Liver (tissue), 9 donors: ENCODE data around the gene SCN2B. TPM values are rescaled to one million over a fixed set of nuclear protein-coding genes. Genes with fewer than 3 reads are reported as not detected.

Source experiments
- DNase-seq: peaks from one replicate; pipeline ENCODE4 v3.0.0-alpha.2; 2017; ENCODE audit warnings: low spot score
- H3K27ac ChIP-seq, 2 donors: one replicate each; pipeline ENCODE4 v1.7.0; 2013; ENCODE audit warnings: inconsistent platforms in 2 of 2, low read length in 2 of 2, control low read depth in 1 of 2, low read depth in 1 of 2, mild to moderate bottlenecking in 1 of 2
- H3K27me3 ChIP-seq, 4 donors: one replicate each; pipeline versions ENCODE4 v1.6.1 to v1.7.0; 2013; ENCODE audit warnings: low read length in 3 of 4, inconsistent platforms in 1 of 4, mild to moderate bottlenecking in 1 of 4, moderate library complexity in 1 of 4; ENCODE audit not compliant: control insufficient read depth in 4 of 4, insufficient read depth in 4 of 4
- H3K36me3 ChIP-seq, 4 donors: one replicate each; pipeline versions ENCODE4 v1.6.1 to v1.7.0; 2013; ENCODE audit warnings: low read length in 3 of 4, mild to moderate bottlenecking in 3 of 4, low read depth in 1 of 4, moderate library complexity in 1 of 4; ENCODE audit not compliant: control insufficient read depth in 4 of 4, insufficient read depth in 3 of 4
- H3K4me1 ChIP-seq, 4 donors: one replicate each; pipeline versions ENCODE4 v1.6.1 to v1.7.0; 2013; ENCODE audit warnings: low read length in 3 of 4, mild to moderate bottlenecking in 3 of 4, moderate library complexity in 1 of 4; ENCODE audit not compliant: control insufficient read depth in 4 of 4, insufficient read depth in 4 of 4
- H3K4me3 ChIP-seq, 3 donors: one replicate each; pipeline versions ENCODE4 v1.6.1 to v1.7.0; 2013; ENCODE audit warnings: low read length in 3 of 3, control low read depth in 1 of 3, low read depth in 1 of 3, mild to moderate bottlenecking in 1 of 3
- H3K9ac ChIP-seq, 2 donors: one replicate each; pipeline ENCODE4 v1.7.0; 2013; ENCODE audit warnings: low read length in 2 of 2, mild to moderate bottlenecking in 2 of 2, moderate library complexity in 2 of 2, control low read depth in 1 of 2, low read depth in 1 of 2
- H3K9me3 ChIP-seq, 4 donors: one replicate each; pipeline versions ENCODE4 v1.6.1 to v1.7.0; 2013; ENCODE audit warnings: low read length in 3 of 4; ENCODE audit not compliant: control insufficient read depth in 4 of 4
- CTCF ChIP-seq: fragments of 150-350 bp; IDR thresholded peaks from 2 replicates; pipeline ENCODE4 v1.5.1; 2017; ENCODE audit warnings: improper control_type of control experiment, low read depth, low read length; ENCODE audit not compliant: missing input control
- EGR1 ChIP-seq, 2 donors: IDR thresholded peaks; 2 replicates each; pipeline ENCODE4 v1.6.1; 2016 to 2018; ENCODE audit warnings: antibody characterized with exemption in 2 of 2, low read depth in 2 of 2
- FOXA1 ChIP-seq: IDR thresholded peaks from 2 replicates; pipeline ENCODE4 v1.6.1; 2016; ENCODE audit warnings: antibody characterized with exemption
- FOXA2 ChIP-seq: IDR thresholded peaks from 2 replicates; pipeline ENCODE4 v1.6.1; 2016; ENCODE audit warnings: antibody characterized with exemption
- GABPA ChIP-seq, 2 donors: IDR thresholded peaks in 1 of 2; conservative IDR thresholded peaks in 1 of 2; 2 replicates each; pipeline ENCODE4 v1.6.1; 2016; ENCODE audit warnings: antibody characterized with exemption in 2 of 2, mild to moderate bottlenecking in 1 of 2, moderate library complexity in 1 of 2
- HNF4A ChIP-seq, 2 donors: conservative IDR thresholded peaks; 2 replicates each; pipeline ENCODE4 v1.6.1; 2016; ENCODE audit warnings: antibody characterized with exemption in 2 of 2, mild to moderate bottlenecking in 2 of 2
- HNF4G ChIP-seq: IDR thresholded peaks from 2 replicates; pipeline ENCODE4 v1.6.1; 2016; ENCODE audit warnings: antibody characterized with exemption
- JUND ChIP-seq, 2 donors: IDR thresholded peaks; 2 replicates each; pipeline ENCODE4 v1.6.1; 2016; ENCODE audit warnings: antibody characterized with exemption in 2 of 2
- RAD21 ChIP-seq, 2 donors: IDR thresholded peaks; 2 replicates each; pipeline ENCODE4 v1.6.1; 2016; ENCODE audit warnings: antibody characterized with exemption in 2 of 2, mild to moderate bottlenecking in 2 of 2
- RXRA ChIP-seq, 2 donors: IDR thresholded peaks; 2 replicates each; pipeline ENCODE4 v1.6.1; 2017 to 2018; ENCODE audit warnings: antibody characterized with exemption in 2 of 2, mild to moderate bottlenecking in 1 of 2
- SP1 ChIP-seq: IDR thresholded peaks from 2 replicates; pipeline ENCODE4 v1.6.1; 2018; ENCODE audit warnings: antibody characterized with exemption, mild to moderate bottlenecking
- TAF1 ChIP-seq: conservative IDR thresholded peaks from 2 replicates; pipeline ENCODE4 v1.6.1; 2016; ENCODE audit warnings: antibody characterized with exemption, mild to moderate bottlenecking
- YY1 ChIP-seq: IDR thresholded peaks from 2 replicates; pipeline ENCODE4 v1.6.1; 2016; ENCODE audit warnings: antibody characterized with exemption, mild to moderate bottlenecking
- WGBS: extraction: QIAGEN DNeasy Blood & Tissue Kit; methylation state at CpG from one replicate; pipeline ENCODE4 v1.1.7; 2013; 5-methylcytosine and 5-hydroxymethylcytosine counted together
- polyA plus RNA-seq, 2 donors: library from polyadenylated mRNA; stranded (reverse) in 1 of 2; unstranded in 1 of 2; fragments of 200-250 nt in 1 of 2; fragments of >200 nt in 1 of 2; fragmentation: Nextera tagmentation in 1 of 2; extraction: Ambion mirVana in 1 of 2; gene quantifications; one replicate each; pipeline versions ENCODE4 v1.2.1 to v1.2.3, GENCODE V29; 2013 to 2015
- total RNA-seq, 2 donors: library from RNA; depleted of rRNA; stranded (reverse); fragments of >200 nt; gene quantifications; one replicate each; pipeline ENCODE4 v1.2.3, GENCODE V29; 2014
- TF ChIP-seq, protein P1 (sequence below): IDR thresholded peaks from 2 replicates; pipeline ENCODE4 v1.6.1; 2016; ENCODE audit warnings: antibody characterized with exemption, mild to moderate bottlenecking
- TF ChIP-seq, protein P2 (sequence below): IDR thresholded peaks from 2 replicates; pipeline ENCODE4 v1.6.1; 2016; ENCODE audit warnings: antibody characterized with exemption
- TF ChIP-seq, protein P3 (sequence below): IDR thresholded peaks from 2 replicates; pipeline ENCODE4 v1.6.1; 2016; ENCODE audit warnings: antibody characterized with exemption
- donor health status: healthy.
- donor health status: healthy.
- donor health status: healthy.
- donor health status: healthy.
- donor health status: healthy.

The SCN2B gene
- total and polyA plus RNA-seq, 4 donors, result 0.01 to 0.05 TPM; not detected in 2

DNA sequence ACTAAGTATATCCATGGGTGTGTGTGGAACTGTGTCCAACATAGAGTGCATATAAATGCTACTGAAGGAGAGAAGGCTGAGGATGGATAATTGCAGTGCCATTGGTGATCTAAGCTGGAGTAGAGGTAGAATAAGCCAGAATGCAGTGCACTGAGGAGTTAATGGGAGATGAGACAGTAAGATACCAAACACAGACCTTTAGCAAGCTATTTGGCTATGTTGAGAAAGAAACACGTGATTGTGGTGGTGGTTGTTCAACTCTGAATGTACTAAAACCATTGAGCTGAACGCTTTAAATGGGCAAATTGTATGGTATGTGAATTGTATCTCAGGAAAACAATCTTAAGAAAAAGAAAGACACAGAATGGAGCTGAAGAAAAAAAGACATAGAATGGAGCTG lies 25.5 kb upstream of the SCN2B start:
- TF ChIP-seq RAD21 (IDR thresholded peaks at IDR 0.05), result no peak
- peak in 1 of 2 donors; percentile 12 for TF ChIP-seq HNF4A (conservative IDR thresholded peaks at IDR 0.05)
- Histone ChIP-seq H3K36me3 (no peaks in the 10 kb centered on the region), H3K4me3 (no peak overlapping the region), H3K9ac (no peak overlapping the region), H3K27ac (peak overlapping the region; percentile 57 to 77), H3K27me3 (no peaks in the 10 kb centered on the region), H3K9me3 (no peaks in the 10 kb centered on the region), H3K4me1 (peaks cover 11 to 37% (median 32%) of the 10 kb centered on the region in 4 donors)
- WGBS, result 35% methylated on average over 2 of the region's 2 CpGs
- no peak for DNase-seq

DNA sequence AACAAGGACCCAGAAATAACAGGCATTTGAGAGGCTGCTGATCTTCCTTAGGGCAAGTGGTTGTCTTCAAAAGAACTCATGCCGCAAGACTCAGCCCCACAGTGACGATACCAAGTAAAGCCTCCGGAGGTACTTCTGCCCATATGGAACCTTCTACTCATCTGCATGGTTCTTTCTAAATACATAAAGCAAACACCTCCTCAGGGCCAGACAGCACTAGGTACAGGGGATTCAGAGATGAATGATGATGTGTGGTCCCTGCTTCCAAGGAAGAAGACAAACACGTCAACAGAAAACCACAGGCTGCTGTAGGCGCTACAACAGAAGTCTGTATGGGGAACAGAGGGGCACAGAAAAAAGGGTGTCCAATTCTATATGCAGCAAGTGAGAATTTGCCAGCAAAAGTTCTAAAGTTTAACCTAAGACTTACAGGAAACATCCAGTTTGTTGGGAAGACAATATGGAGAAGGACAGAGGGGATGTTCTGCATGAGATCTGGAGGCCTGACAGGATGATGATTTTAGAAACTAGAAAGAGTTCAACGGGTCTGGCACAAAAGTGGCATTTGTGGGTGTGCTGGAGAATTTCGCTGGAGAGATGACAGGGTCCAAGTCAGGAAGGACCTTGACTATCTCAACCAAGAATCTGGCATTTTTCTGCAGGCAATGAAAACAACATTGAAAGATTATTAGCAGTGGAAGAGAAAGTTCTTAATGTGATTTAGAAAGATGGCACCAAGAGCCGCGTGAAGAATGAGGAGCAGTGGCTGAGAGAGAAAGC lies 24.7 kb upstream of the SCN2B start:
- Histone ChIP-seq H3K27me3 (no peaks in the 10 kb centered on the region), H3K36me3 (no peaks in the 10 kb centered on the region), H3K4me3 (no peak overlapping the region), H3K4me1 (peaks cover 11 to 37% (median 32%) of the 10 kb centered on the region in 4 donors), H3K9ac (no peak overlapping the region), H3K27ac (peak overlapping the region in 1 of 2 donors; percentile 77), H3K9me3 (no peaks in the 10 kb centered on the region)
- 93% methylated on average over 9 of the region's 9 CpGs for WGBS
- DNase-seq, result no peak
- TF ChIP-seq, protein P1, sequence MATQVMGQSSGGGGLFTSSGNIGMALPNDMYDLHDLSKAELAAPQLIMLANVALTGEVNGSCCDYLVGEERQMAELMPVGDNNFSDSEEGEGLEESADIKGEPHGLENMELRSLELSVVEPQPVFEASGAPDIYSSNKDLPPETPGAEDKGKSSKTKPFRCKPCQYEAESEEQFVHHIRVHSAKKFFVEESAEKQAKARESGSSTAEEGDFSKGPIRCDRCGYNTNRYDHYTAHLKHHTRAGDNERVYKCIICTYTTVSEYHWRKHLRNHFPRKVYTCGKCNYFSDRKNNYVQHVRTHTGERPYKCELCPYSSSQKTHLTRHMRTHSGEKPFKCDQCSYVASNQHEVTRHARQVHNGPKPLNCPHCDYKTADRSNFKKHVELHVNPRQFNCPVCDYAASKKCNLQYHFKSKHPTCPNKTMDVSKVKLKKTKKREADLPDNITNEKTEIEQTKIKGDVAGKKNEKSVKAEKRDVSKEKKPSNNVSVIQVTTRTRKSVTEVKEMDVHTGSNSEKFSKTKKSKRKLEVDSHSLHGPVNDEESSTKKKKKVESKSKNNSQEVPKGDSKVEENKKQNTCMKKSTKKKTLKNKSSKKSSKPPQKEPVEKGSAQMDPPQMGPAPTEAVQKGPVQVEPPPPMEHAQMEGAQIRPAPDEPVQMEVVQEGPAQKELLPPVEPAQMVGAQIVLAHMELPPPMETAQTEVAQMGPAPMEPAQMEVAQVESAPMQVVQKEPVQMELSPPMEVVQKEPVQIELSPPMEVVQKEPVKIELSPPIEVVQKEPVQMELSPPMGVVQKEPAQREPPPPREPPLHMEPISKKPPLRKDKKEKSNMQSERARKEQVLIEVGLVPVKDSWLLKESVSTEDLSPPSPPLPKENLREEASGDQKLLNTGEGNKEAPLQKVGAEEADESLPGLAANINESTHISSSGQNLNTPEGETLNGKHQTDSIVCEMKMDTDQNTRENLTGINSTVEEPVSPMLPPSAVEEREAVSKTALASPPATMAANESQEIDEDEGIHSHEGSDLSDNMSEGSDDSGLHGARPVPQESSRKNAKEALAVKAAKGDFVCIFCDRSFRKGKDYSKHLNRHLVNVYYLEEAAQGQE, result no peak
- no peak for TF ChIP-seq GABPA (IDR thresholded peaks at IDR 0.05 in 1 of 2, conservative IDR thresholded peaks at IDR 0.05 in 1 of 2)
- TF ChIP-seq SP1, result no peak
- TF ChIP-seq YY1, result no peak
- no peak for TF ChIP-seq FOXA2
- no peak for TF ChIP-seq HNF4G
- TF ChIP-seq FOXA1, result no peak
- no peak for TF ChIP-seq RXRA (IDR thresholded peaks at IDR 0.05)

- H3K4me3 ChIP-seq, result no peak overlapping the region
- 93% methylated on average over 5 of the region's 5 CpGs for WGBS
- peaks cover 11 to 36% (median 33%) of the 10 kb centered on the region in 4 donors for H3K4me1 ChIP-seq
- TF ChIP-seq RAD21 (IDR thresholded peaks at IDR 0.05), result no peak
- no peak for TF ChIP-seq TAF1
- TF ChIP-seq, protein P2, sequence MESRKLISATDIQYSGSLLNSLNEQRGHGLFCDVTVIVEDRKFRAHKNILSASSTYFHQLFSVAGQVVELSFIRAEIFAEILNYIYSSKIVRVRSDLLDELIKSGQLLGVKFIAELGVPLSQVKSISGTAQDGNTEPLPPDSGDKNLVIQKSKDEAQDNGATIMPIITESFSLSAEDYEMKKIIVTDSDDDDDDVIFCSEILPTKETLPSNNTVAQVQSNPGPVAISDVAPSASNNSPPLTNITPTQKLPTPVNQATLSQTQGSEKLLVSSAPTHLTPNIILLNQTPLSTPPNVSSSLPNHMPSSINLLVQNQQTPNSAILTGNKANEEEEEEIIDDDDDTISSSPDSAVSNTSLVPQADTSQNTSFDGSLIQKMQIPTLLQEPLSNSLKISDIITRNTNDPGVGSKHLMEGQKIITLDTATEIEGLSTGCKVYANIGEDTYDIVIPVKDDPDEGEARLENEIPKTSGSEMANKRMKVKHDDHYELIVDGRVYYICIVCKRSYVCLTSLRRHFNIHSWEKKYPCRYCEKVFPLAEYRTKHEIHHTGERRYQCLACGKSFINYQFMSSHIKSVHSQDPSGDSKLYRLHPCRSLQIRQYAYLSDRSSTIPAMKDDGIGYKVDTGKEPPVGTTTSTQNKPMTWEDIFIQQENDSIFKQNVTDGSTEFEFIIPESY, result no peak
- TF ChIP-seq CTCF, result no peak
- TF ChIP-seq, protein P3, sequence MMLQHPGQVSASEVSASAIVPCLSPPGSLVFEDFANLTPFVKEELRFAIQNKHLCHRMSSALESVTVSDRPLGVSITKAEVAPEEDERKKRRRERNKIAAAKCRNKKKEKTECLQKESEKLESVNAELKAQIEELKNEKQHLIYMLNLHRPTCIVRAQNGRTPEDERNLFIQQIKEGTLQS, result no peak
- TF ChIP-seq YY1, result no peak
- TF ChIP-seq EGR1 (IDR thresholded peaks at IDR 0.05; ENCODE audit: low read depth in 2 of 2), result no peak
- no peak for TF ChIP-seq HNF4G
- no peak for TF ChIP-seq JUND (IDR thresholded peaks at IDR 0.05)
- TF ChIP-seq, protein P1, result no peak
- TF ChIP-seq SP1, result no peak
- no peak for TF ChIP-seq FOXA1
Measured at GRCh38 chr11:118200497-118200896, 24.1 kb upstream of the SCN2B start.

More at GRCh38 chr11:118200497-118200896, 24.1 kb upstream of the SCN2B start:
- H3K36me3 ChIP-seq, result no peaks in the 10 kb centered on the region
- H3K27ac ChIP-seq, result no peak overlapping the region
- no peaks in the 10 kb centered on the region for H3K9me3 ChIP-seq
- no peaks in the 10 kb centered on the region for H3K27me3 ChIP-seq
- no peak overlapping the region for H3K9ac ChIP-seq
- DNase-seq, result no peak
